Body of pancreas (tissue), 4 donors: ENCODE measurements around the gene SGCD. TPM values are rescaled to one million over a fixed set of nuclear protein-coding genes. Genes with fewer than 3 reads are reported as not detected.
A peak's percentile ranks its signal among the peaks of the same experiment; 100 is the strongest.

Source experiments
- ATAC-seq: fragments of 150-250 bp; one replicate; pipeline ENCODE4 v1.9.1; 2016
- DNase-seq, 4 donors: peaks; one replicate each; pipeline ENCODE4 v3.0.0-alpha.2; 2019
- H3K27ac ChIP-seq, 4 donors: fragments of 200-600 bp; sonication (generic); 1 replicate in 3 of 4; 2 replicates in 1 of 4; pipeline versions ENCODE4 v1.5.1 to v1.6.1; 2016 to 2019; ENCODE audit warnings: mild to moderate bottlenecking in 1 of 4, mixed read lengths in 1 of 4, moderate library complexity in 1 of 4
- H3K27me3 ChIP-seq, 2 donors: fragments of 200-600 bp; sonication (generic); one replicate each; pipeline ENCODE4 v1.6.0; 2016; ENCODE audit warnings: mild to moderate bottlenecking in 1 of 2
- H3K36me3 ChIP-seq, 2 donors: fragments of 200-600 bp; sonication (generic); replicated peaks in 1 of 2; 2 replicates each; pipeline ENCODE4 v1.5.1; 2016; ENCODE audit warnings: low read depth in 2 of 2; ENCODE audit not compliant: insufficient read depth in 1 of 2
- H3K4me1 ChIP-seq: fragments of 200-600 bp; sonication (generic); one replicate; pipeline ENCODE4 v1.6.0; 2016
- H3K4me3 ChIP-seq, 2 donors: fragments of 200-600 bp; sonication (generic); 1 replicate in 1 of 2; 2 replicates in 1 of 2; pipeline ENCODE4 v1.5.1; 2016 to 2019
- H3K9me3 ChIP-seq, 3 donors: fragments of 200-600 bp; sonication (generic); 1 replicate in 2 of 3; 2 replicates in 1 of 3; pipeline ENCODE4 v1.5.1; 2016
- POLR2A ChIP-seq, 3 donors: fragments of 450-650 bp; IDR thresholded peaks; one replicate each; pipeline ENCODE4 v1.6.1; 2016; ENCODE audit warnings: antibody characterized with exemption in 3 of 3, mild to moderate bottlenecking in 2 of 3
- WGBS, 2 donors: methylation state at CpG; one replicate each; pipeline ENCODE4 v1.1.5; 2017; 5-methylcytosine and 5-hydroxymethylcytosine counted together
- intact Hi-C: fragments of 100-400 bp; cut with DNase I; formaldehyde crosslinking; loops from one replicate; pipeline ENCODE4 v1.15.1; 2023
- total RNA-seq, 2 donors: library from RNA; depleted of rRNA; stranded (reverse); fragments of >200 nt; gene quantifications; one replicate each; pipeline ENCODE4 v1.1.0, GENCODE V29; 2016
- TF ChIP-seq, protein P1 (sequence below), 7 experiments: fragments of 450-650 bp in 4 of 7; fragments of 200-600 bp in 3 of 7; sonication (generic) in 3 of 7; IDR thresholded peaks; one replicate each; pipeline ENCODE4 v1.5.1; 2016 to 2019; ENCODE audit warnings: antibody characterized with exemption in 7 of 7

SGCD gene
- total RNA-seq, 2 donors from 2014 or later, result 0.66 to 2.6 TPM

DNA sequence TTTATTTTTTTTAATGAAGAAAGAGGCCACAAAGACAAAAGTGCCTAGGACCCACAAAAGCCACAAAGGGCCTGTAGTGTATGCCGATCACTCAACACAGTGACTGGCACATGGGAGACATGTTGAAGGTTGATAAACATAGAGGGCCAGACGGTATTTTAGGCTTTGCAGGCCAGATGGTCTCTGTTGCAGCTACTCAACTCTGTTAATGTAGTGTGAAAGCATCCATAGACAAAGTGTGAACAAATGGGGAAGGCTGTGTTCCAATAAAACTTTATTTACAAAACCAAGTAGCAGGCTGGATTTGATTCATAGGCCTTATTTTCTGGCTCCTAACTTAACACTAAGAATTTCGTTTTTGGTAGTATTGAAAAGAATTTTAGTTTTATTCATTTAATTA, 139.9 kb downstream of the SGCD start:
- H3K4me3 ChIP-seq, result no peak overlapping the region
- H3K4me1 ChIP-seq, result no peaks in the 10 kb centered on the region
- ATAC-seq, result no peak
- TF ChIP-seq, protein P1, sequence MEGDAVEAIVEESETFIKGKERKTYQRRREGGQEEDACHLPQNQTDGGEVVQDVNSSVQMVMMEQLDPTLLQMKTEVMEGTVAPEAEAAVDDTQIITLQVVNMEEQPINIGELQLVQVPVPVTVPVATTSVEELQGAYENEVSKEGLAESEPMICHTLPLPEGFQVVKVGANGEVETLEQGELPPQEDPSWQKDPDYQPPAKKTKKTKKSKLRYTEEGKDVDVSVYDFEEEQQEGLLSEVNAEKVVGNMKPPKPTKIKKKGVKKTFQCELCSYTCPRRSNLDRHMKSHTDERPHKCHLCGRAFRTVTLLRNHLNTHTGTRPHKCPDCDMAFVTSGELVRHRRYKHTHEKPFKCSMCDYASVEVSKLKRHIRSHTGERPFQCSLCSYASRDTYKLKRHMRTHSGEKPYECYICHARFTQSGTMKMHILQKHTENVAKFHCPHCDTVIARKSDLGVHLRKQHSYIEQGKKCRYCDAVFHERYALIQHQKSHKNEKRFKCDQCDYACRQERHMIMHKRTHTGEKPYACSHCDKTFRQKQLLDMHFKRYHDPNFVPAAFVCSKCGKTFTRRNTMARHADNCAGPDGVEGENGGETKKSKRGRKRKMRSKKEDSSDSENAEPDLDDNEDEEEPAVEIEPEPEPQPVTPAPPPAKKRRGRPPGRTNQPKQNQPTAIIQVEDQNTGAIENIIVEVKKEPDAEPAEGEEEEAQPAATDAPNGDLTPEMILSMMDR (IDR thresholded peaks at IDR 0.05), result no peak
- no peak for TF ChIP-seq POLR2A (IDR thresholded peaks at IDR 0.05)
- 64% methylated on average over 3 of the region's 3 CpGs for WGBS, 2 donors
- no peak for DNase-seq
- H3K9me3 ChIP-seq, result no peaks in the 10 kb centered on the region
- no peak overlapping the region for H3K27ac ChIP-seq
- intact Hi-C loops, result no loop called here
- H3K36me3 ChIP-seq, result no peaks in the 10 kb centered on the region
- H3K27me3 ChIP-seq, result no peaks in the 10 kb centered on the region

DNA sequence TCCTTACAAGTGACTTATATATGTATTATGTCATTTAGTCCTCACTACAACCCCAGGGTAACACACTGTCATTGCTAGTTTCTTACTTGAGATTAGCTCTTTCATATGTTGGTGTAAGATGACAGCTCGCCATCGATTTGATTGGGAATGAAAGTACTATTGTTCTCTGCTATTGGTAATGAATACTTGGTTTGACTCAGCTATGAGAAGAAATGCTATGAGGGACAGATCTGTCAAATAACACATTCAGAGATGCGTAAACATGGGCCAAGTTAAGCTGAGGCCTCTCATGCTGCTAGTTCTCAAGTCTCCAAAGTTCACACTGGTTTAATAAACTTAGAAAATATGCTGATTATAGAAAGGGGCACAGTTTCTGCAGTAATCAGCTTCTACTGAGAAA, 142.7 kb downstream of the SGCD start:
- intact Hi-C loops, result no loop called here
- ATAC-seq (no peak), DNase-seq (no peak)
- Histone ChIP-seq H3K27me3 (no peaks in the 10 kb centered on the region), H3K36me3 (no peaks in the 10 kb centered on the region), H3K4me1 (no peaks in the 10 kb centered on the region), H3K27ac (no peak overlapping the region), H3K4me3 (no peak overlapping the region), H3K9me3 (no peaks in the 10 kb centered on the region)
- no peak for TF ChIP-seq POLR2A (IDR thresholded peaks at IDR 0.05)
- TF ChIP-seq, protein P1 (IDR thresholded peaks at IDR 0.05), result no peak
- WGBS, 2 donors, result 51 to 62% methylated on average over 3 of the region's 3 CpGs

DNA sequence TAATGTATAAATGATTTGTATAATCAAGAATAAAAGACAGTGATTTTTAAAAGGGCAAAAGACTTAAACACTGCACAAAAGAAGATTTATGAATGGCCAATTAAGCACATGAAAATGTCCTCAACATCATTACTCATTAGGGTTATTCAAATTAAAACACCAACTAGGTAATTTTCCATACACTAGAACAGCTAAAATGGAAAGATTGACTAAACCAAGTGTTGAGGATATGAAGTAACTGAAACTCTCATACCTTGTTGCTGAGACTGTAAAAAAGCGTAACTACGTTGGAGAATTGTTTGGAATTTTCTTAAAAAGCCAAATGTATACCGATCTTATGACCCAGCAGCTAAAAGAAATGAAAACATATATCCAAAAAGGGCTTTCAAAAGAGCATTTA, 144.9 kb downstream of the SGCD start:
- WGBS, 2 donors, result 76 to 81% methylated on average over 3 of the region's 3 CpGs
- intact Hi-C loops, result no loop called here

DNA sequence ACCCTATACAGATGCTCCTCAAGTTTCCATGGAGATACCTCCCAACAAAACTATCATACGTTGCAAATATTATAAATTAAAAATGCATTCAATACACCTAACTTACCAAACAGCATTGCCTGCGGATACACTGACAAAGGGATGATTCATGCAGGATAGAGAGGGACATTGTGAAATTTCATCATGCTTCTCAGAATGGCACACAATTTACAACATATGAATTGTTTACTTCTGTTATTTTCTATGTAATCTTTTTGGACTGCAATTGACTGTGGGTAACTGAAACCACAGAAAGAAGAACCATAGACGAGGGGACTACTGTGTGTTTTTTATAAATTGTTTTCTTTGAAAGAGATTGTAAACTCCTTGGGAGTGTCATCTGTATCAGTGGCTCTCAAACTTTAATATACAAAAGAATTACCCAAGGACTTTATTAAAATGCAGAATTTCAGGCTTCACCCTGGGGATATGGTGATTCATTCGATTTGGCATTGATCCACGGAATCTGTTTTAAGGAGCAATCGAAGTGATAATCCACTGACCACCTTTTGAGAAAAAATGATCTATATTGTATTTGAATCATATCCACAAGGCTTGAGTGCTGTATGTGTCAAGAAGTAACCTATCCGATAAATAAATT, 146.4 kb downstream of the SGCD start:
- no peaks in the 10 kb centered on the region for H3K4me1 ChIP-seq
- H3K27ac ChIP-seq, result no peak overlapping the region
- TF ChIP-seq POLR2A (IDR thresholded peaks at IDR 0.05), result no peak
- TF ChIP-seq, protein P1 (IDR thresholded peaks at IDR 0.05), result no peak
- WGBS, 2 donors, result 50 to 56% methylated on average over 7 of the region's 7 CpGs
- ATAC-seq, result no peak
- DNase-seq, result no peak
- H3K27me3 ChIP-seq, result no peaks in the 10 kb centered on the region
- H3K36me3 ChIP-seq, result no peaks in the 10 kb centered on the region
- intact Hi-C loops, result no loop called here
- no peaks in the 10 kb centered on the region for H3K9me3 ChIP-seq
- no peak overlapping the region for H3K4me3 ChIP-seq

More for the DNA sequence above, 144.9 kb downstream of the SGCD start:
- Histone ChIP-seq H3K27ac (no peak overlapping the region), H3K27me3 (no peaks in the 10 kb centered on the region), H3K4me1 (no peaks in the 10 kb centered on the region), H3K4me3 (no peak overlapping the region), H3K36me3 (no peaks in the 10 kb centered on the region), H3K9me3 (no peaks in the 10 kb centered on the region)
- no peak for TF ChIP-seq POLR2A (IDR thresholded peaks at IDR 0.05)
- TF ChIP-seq, protein P1 (IDR thresholded peaks at IDR 0.05), result no peak
- DNase-seq (no peak), ATAC-seq (no peak)

DNA sequence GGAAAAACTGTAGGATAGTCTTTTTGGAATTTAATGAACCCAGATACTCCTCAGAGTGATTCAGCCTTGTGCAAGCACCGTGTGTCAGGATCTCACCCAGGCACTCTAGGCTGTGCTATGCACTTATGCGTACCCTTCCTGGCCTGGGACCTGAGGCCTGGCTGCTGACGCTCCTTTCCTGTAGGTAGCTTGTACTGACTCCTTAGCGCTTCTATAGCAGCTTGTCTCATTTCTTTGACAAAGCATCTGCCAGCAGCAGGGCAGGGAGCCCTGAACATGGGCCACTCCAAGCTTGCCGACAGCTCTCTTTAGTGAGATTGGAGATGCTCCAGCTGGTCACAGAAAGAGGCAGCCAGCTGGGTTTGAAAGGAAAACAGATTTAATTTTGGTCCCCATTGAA, 147.3 kb downstream of the SGCD start:
- Histone ChIP-seq H3K27me3 (no peaks in the 10 kb centered on the region), H3K27ac (no peak overlapping the region), H3K4me3 (no peak overlapping the region), H3K9me3 (no peaks in the 10 kb centered on the region), H3K4me1 (no peaks in the 10 kb centered on the region), H3K36me3 (no peaks in the 10 kb centered on the region)
- peak in 2 of 4 donors; percentile 7 to 9 for DNase-seq
- 74% methylated on average over 5 of the region's 5 CpGs for WGBS, 2 donors
- no peak for TF ChIP-seq POLR2A (IDR thresholded peaks at IDR 0.05)
- ATAC-seq, result no peak
- intact Hi-C loops, result no loop called here
